Suprapubic skin (tissue), 4 donors: ENCODE measurements around the gene NES. TPM values are rescaled to one million over a fixed set of nuclear protein-coding genes. Genes with fewer than 3 reads are reported as not detected.
A peak's percentile ranks its signal among the peaks of the same experiment; 100 is the strongest.
"Not testable (repeated sequence)": the region's sequence is repeated elsewhere in the genome, so short reads cannot be mapped to it uniquely, and the experiment has no call there.

Source experiments
- DNase-seq, 2 donors: peaks; one replicate each; pipeline ENCODE4 v3.0.0-alpha.2; 2019; ENCODE audit warnings: low spot score in 2 of 2
- H3K27ac ChIP-seq: fragments of 200-600 bp; sonication (generic); one replicate; pipeline ENCODE4 v1.5.1; 2019
- H3K27me3 ChIP-seq: fragments of 200-600 bp; sonication (generic); one replicate; pipeline ENCODE4 v1.5.1; 2019
- H3K36me3 ChIP-seq: fragments of 200-600 bp; sonication (generic); one replicate; pipeline ENCODE4 v1.5.1; 2019
- H3K4me1 ChIP-seq: fragments of 200-600 bp; sonication (generic); one replicate; pipeline ENCODE4 v1.5.1; 2019
- H3K4me3 ChIP-seq: fragments of 200-600 bp; sonication (generic); one replicate; pipeline ENCODE4 v1.5.1; 2019; ENCODE audit warnings: mild to moderate bottlenecking
- H3K9me3 ChIP-seq: fragments of 200-600 bp; sonication (generic); one replicate; pipeline ENCODE4 v1.5.1; 2019
- EP300 ChIP-seq: sonication (generic); formaldehyde crosslinking; IDR thresholded peaks from one replicate; pipeline ENCODE4 v1.6.1; 2017; ENCODE audit warnings: antibody characterized with exemption
- POLR2A ChIP-seq, 2 donors: fragments of 450-650 bp; IDR thresholded peaks; one replicate each; pipeline ENCODE4 v1.6.1; 2017; ENCODE audit warnings: antibody characterized with exemption in 2 of 2, mild to moderate bottlenecking in 2 of 2, moderate library complexity in 2 of 2
- POLR2AphosphoS5 ChIP-seq, 3 donors: sonication (generic); formaldehyde crosslinking; IDR thresholded peaks; one replicate each; pipeline ENCODE4 v1.6.1; 2017; ENCODE audit warnings: antibody characterized with exemption in 3 of 3
- WGBS: methylation state at CpG from one replicate; pipeline ENCODE4 v1.1.5; 2018; 5-methylcytosine and 5-hydroxymethylcytosine counted together
- total RNA-seq, 4 donors: library from RNA; depleted of rRNA; stranded (reverse); fragments of >200 nt; gene quantifications; one replicate each; pipeline ENCODE4 v1.1.0, GENCODE V29; 2016
- TF ChIP-seq, protein P1 (sequence below), 2 donors: fragments of 200-600 bp in 1 of 2; fragments of 450-650 bp in 1 of 2; sonication (generic) in 1 of 2; IDR thresholded peaks; one replicate each; pipeline ENCODE4 v1.5.1; 2016 to 2019; ENCODE audit warnings: antibody characterized with exemption in 2 of 2, mild to moderate bottlenecking in 1 of 2, moderate library complexity in 1 of 2

Gene NES
- total RNA-seq, 4 donors from 2014 or later = 1.9 to 7.4 (median 4.8) TPM

DNA sequence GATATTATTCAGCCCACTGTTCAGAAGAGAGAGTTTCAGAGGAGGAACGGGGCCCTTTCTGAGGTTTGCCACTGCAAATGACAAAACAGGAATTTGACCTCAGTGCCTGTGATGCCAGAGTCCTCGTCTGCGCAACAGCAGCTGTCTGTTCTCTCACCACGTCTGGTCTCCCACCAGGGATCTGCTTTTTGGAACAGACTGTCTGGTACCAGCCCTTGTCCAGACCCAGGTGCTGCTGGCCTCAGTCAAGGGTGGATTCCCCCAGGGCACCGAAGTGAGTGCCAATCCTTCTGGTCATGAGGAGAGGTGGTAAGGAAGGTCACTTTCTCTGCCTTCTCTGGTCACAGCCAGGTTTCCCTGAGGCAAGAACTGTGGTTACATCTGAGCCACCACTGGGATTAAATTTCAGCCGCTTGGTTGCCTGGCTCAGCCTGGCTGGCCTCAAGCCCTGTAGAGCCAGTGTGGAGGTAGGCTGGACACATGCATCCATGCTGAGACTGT lies 37.6 kb downstream of the NES start:
- DNase-seq = no peak
- Histone ChIP-seq H3K4me1 (peaks cover 15% of the 10 kb centered on the region), H3K9me3 (no peaks in the 10 kb centered on the region), H3K27me3 (peaks cover 97% of the 10 kb centered on the region), H3K27ac (no peak overlapping the region), H3K4me3 (no peak overlapping the region), H3K36me3 (no peaks in the 10 kb centered on the region)
- 62% methylated on average over 4 of the region's 6 CpGs for WGBS
- TF ChIP-seq EP300 (no peak), POLR2AphosphoS5 (IDR thresholded peaks at IDR 0.05) (no peak), POLR2A (IDR thresholded peaks at IDR 0.05) (no peak)
- TF ChIP-seq, protein P1, sequence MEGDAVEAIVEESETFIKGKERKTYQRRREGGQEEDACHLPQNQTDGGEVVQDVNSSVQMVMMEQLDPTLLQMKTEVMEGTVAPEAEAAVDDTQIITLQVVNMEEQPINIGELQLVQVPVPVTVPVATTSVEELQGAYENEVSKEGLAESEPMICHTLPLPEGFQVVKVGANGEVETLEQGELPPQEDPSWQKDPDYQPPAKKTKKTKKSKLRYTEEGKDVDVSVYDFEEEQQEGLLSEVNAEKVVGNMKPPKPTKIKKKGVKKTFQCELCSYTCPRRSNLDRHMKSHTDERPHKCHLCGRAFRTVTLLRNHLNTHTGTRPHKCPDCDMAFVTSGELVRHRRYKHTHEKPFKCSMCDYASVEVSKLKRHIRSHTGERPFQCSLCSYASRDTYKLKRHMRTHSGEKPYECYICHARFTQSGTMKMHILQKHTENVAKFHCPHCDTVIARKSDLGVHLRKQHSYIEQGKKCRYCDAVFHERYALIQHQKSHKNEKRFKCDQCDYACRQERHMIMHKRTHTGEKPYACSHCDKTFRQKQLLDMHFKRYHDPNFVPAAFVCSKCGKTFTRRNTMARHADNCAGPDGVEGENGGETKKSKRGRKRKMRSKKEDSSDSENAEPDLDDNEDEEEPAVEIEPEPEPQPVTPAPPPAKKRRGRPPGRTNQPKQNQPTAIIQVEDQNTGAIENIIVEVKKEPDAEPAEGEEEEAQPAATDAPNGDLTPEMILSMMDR (IDR thresholded peaks at IDR 0.05) = no peak

DNA sequence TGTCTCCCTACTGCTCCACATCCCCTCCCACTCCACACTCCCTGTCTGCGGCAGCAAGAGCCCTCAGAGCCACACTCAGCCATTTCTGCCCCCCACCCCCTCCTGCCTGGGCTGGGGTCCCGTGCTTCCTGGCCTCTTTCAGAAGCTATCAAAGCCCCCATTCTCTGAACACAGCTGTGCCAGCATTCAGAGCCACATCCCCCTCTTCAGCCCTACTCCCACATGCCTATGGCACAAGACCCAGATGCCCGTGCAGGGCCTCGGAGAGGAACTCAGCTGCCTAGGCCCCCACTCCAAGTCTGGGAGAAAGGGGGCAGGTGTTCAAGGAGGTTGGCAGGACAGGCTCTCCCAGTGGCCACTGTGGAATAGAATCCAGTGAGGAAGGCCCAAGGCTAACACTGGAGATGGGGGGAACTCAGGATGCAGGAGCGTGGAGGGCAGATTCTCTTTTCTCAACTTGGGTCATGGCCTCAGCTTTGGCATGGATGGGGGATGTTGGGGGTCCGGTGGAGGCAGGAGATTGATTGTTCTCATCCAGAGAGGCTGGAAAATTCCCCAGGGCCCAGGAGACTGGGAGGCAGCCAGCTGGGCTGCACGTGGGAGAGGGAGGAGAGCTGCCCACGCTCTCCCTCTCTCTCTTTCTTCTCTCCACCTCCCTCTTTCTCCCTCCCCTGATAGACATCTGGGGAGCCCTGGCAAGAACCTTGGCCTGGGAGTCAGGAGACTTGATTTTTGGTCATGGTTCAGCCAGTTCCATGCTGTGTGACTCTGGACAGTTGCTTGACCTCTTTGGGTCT lies 38.8 kb downstream of the NES start:
- WGBS = 67% methylated on average over 5 of the region's 8 CpGs
- Histone ChIP-seq H3K4me1 (peaks cover 15% of the 10 kb centered on the region), H3K9me3 (no peaks in the 10 kb centered on the region), H3K36me3 (no peaks in the 10 kb centered on the region), H3K27me3 (peaks cover 91% of the 10 kb centered on the region), H3K27ac (no peak overlapping the region), H3K4me3 (no peak overlapping the region)
- TF ChIP-seq EP300 (no peak), POLR2A (IDR thresholded peaks at IDR 0.05) (no peak), POLR2AphosphoS5 (IDR thresholded peaks at IDR 0.05) (no peak)
- TF ChIP-seq, protein P1 (IDR thresholded peaks at IDR 0.05) = no peak
- DNase-seq = no peak

DNA sequence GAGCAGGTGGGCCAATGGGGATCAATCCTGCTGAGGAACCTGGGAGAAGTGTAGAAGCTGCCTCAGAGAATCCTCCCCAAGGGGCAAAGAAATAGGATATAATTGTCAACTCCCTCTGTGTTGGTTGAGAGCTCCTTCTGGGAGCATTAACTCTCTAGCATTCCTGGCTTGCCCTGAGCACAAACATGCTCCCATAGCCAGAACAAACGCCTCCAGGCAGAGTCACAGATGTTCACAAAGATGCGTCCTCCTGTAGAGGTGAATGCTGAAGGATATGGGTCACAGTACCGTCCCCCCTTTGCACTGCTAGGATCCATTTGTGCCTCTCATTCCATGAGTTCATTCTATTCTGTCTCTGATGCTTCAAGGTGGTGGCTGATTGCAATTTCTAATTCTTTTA lies 44.9 kb downstream of the NES start:
- 53% methylated on average over 3 of the region's 3 CpGs for WGBS
- no peaks in the 10 kb centered on the region for H3K9me3 ChIP-seq

DNA sequence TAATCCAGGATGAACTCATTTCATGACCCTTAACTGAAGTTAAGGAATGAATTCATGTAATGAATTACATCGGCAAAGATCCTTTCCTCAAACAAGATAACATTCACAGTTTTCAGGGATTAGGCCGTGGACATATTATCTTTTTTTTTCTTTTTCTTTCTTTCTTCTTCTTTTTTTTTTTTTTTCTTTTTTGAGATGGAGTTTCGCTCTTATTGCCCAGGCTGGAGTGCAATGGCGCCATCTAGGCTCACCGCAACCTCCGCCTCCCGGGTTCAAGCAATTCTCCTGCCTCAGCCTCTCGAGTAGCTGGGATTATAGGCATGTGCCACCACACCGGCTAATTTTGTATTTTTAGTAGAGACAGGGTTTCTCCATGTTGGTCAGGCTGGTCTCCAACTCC lies 46.1 kb downstream of the NES start:
- H3K27ac ChIP-seq, H3K36me3 ChIP-seq, H3K4me1 ChIP-seq, DNase-seq, H3K4me3 ChIP-seq, H3K9me3 ChIP-seq: not testable (repeated sequence)
- 57% methylated on average over 9 of the region's 9 CpGs for WGBS
- H3K27me3 ChIP-seq = peaks cover 68% of the 10 kb centered on the region

More for the DNA sequence above, 44.9 kb downstream of the NES start:
- Histone ChIP-seq H3K4me1 (no peaks in the 10 kb centered on the region), H3K27ac (no peak overlapping the region), H3K36me3 (no peaks in the 10 kb centered on the region), H3K27me3 (peaks cover 68% of the 10 kb centered on the region), H3K4me3 (no peak overlapping the region)
- no peak for DNase-seq
- no peak for TF ChIP-seq POLR2A (IDR thresholded peaks at IDR 0.05)

DNA sequence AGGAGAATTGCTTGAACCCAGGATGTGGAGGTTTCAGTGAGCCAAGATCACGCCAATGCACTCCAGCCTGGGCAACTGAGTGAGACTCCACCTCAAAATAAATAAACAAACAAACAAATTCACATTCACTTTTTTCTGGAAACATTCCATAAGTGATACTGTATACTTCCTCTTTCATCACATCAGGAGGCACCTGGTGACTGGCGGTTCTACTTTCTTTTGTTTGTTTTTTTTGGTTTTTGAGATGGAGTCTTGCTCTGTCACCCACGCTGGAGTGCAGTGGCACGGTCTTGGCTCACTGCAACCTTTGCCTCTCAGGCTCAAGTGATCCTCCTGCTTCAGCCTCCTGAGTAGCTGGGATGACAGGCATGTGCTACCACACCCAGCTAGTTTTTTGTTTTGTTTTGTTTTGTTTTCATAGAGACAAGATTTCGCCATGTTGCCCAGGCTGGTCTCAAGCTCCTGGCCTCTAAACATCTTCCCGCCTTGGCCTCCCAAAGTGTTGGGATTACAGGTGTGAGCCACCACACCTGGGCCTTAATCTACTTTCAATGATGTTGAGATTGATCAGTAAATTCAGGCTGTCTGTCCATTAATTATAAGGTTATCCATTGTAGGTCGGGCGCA lies 47.3 kb downstream of the NES start:
- Histone ChIP-seq H3K4me3 (no peak overlapping the region), H3K27me3 (peaks cover 70% of the 10 kb centered on the region), H3K9me3 (no peaks in the 10 kb centered on the region), H3K36me3 (no peaks in the 10 kb centered on the region), H3K27ac (no peak overlapping the region), H3K4me1 (peaks cover 8% of the 10 kb centered on the region)
- no peak for TF ChIP-seq EP300
- no peak for TF ChIP-seq POLR2A (IDR thresholded peaks at IDR 0.05)
- no peak for TF ChIP-seq POLR2AphosphoS5 (IDR thresholded peaks at IDR 0.05)
- WGBS = 79% methylated on average over 8 of the region's 8 CpGs
- no peak for DNase-seq

DNA sequence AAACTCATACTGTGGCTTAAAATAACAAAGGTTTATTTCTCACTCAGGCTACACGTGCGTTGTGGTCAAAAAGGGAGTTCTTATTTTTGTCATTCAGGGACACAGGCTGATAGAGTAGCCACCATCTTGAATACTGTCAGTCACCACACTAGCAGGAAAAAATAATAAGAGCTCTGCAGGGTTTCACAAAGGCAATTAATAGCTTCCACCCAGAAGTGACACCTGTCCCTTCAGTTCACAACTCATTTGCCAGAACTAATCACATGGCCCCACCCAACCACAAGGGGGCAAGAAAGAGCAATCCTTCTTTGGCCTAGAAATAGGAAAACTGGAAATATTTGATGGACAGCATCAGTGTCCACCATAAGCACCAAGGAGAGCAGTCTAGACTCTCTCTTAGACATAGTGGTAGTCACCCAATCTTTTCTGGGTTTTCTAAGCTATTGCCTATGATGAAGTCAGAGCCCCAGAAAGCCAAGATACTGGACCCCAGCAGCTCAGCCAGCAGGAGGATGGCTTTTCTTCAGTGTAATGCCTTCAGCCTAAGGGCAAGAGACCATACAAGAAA lies 49.8 kb downstream of the NES start:
- DNase-seq = no peak
- H3K36me3 ChIP-seq = no peaks in the 10 kb centered on the region
- H3K4me3 ChIP-seq = no peak overlapping the region
- no peak overlapping the region for H3K27ac ChIP-seq
- no peak for TF ChIP-seq POLR2A (IDR thresholded peaks at IDR 0.05)
- TF ChIP-seq, protein P1 (IDR thresholded peaks at IDR 0.05) = peak; percentile 35 to 60
- no peak for TF ChIP-seq EP300
- H3K4me1 ChIP-seq = peaks cover 21% of the 10 kb centered on the region
- H3K27me3 ChIP-seq = peaks cover 81% of the 10 kb centered on the region
- H3K9me3 ChIP-seq = no peaks in the 10 kb centered on the region
- WGBS = 93% methylated on average over 2 of the region's 2 CpGs
